HFFc6 (cell line): ENCODE measurements around the gene TARP.
"Not testable (repeated sequence)": the region's sequence is repeated elsewhere in the genome, so short reads cannot be mapped to it uniquely, and the experiment has no call there.

Experiments used
- DNase-seq: peaks from one replicate; pipeline ENCODE4 v3.0.0-alpha.2; 2018
- H3K27ac Mint-ChIP-seq: 2 replicates; pipeline ENCODE4 v1.8.0; 2020; ENCODE audit warnings: mild to moderate bottlenecking, mixed read lengths
- H3K27me3 Mint-ChIP-seq: 2 replicates; pipeline ENCODE4 v1.8.0; 2021; ENCODE audit warnings: mild to moderate bottlenecking, moderate library complexity, mixed read lengths; ENCODE audit not compliant: insufficient read depth
- H3K36me3 Mint-ChIP-seq: 2 replicates; pipeline ENCODE4 v1.8.0; 2021; ENCODE audit warnings: low read depth, mixed read lengths
- H3K4me1 Mint-ChIP-seq: 2 replicates; pipeline ENCODE4 v1.8.0; 2020; ENCODE audit warnings: low read depth, mixed read lengths
- H3K4me3 Mint-ChIP-seq: 2 replicates; pipeline ENCODE4 v1.8.0; 2020; ENCODE audit warnings: mild to moderate bottlenecking, moderate library complexity, mixed read lengths
- H3K9me3 Mint-ChIP-seq: 2 replicates; pipeline ENCODE4 v1.8.0; 2020; ENCODE audit warnings: mild to moderate bottlenecking, mixed read lengths
- TF ChIP-seq, protein P1 (sequence below): fragments of 200-600 bp; sonication (generic); IDR thresholded peaks from 2 replicates; pipeline ENCODE4 v1.5.0; 2021; ENCODE audit warnings: antibody characterized with exemption, mild to moderate bottlenecking

TARP gene

DNA sequence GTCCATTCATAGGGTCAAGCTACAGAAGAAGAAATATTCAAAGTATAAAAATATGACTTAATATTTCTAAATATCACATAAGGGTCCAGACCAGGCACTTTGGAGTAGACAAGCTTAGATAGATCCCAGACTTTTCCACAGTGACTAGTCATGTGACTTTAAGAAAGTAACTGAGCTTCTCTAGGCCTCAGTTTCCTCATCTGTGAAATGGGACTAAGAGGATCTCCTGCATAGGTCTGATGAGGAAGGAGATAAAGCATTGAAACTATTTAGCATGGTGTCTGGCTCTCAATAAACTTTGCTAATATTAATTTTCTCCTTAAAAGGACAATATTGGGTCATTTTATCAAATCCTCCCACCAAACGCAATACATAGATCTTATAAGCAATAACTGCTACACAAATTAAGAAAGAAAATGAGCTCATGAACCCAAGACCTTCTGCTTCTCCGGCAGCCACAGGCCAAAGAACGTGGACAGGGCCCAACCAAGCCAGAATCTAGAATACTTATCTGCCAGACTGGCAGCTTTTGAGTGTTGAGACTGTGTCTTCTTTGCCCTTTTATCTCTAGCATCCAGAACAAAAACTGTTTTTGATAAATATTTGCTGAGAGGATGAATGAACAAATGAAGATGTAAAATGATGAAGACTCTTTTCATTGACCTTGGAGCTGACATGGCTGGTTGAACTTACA lies 1.6 kb upstream of the TARP start:
- Mint-ChIP-seq H3K27me3 (no peaks in the 10 kb centered on the region), H3K36me3 (no peaks in the 10 kb centered on the region), H3K4me3 (no peak overlapping the region), H3K9me3 (no peaks in the 10 kb centered on the region), H3K4me1 (no peaks in the 10 kb centered on the region), H3K27ac (no peak overlapping the region)
- TF ChIP-seq, protein P1, sequence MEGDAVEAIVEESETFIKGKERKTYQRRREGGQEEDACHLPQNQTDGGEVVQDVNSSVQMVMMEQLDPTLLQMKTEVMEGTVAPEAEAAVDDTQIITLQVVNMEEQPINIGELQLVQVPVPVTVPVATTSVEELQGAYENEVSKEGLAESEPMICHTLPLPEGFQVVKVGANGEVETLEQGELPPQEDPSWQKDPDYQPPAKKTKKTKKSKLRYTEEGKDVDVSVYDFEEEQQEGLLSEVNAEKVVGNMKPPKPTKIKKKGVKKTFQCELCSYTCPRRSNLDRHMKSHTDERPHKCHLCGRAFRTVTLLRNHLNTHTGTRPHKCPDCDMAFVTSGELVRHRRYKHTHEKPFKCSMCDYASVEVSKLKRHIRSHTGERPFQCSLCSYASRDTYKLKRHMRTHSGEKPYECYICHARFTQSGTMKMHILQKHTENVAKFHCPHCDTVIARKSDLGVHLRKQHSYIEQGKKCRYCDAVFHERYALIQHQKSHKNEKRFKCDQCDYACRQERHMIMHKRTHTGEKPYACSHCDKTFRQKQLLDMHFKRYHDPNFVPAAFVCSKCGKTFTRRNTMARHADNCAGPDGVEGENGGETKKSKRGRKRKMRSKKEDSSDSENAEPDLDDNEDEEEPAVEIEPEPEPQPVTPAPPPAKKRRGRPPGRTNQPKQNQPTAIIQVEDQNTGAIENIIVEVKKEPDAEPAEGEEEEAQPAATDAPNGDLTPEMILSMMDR: no peak
- no peak for DNase-seq

DNA sequence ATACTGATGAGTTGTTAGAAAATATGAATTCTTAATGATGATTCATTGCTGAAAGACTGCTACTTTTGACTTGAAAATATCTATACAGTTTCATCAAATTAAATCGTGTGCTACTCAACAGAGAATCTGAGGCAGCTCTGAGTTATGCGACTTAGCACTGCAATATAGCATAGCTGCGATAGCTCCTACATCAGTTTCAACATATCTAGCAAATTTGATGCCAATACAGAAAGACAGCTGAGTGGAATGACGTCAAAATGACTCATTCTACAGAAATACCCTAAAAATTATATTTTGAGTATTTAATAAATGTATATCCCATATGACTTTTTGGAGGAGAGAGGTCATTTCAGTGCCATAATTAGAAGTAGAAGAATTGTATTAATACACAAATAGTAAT lies 1.1 kb upstream of the TARP start:
- H3K36me3 Mint-ChIP-seq: no peaks in the 10 kb centered on the region
- TF ChIP-seq, protein P1: no peak
- H3K27ac Mint-ChIP-seq: no peak overlapping the region
- H3K4me1 Mint-ChIP-seq: no peaks in the 10 kb centered on the region
- no peak overlapping the region for H3K4me3 Mint-ChIP-seq
- H3K9me3 Mint-ChIP-seq: no peaks in the 10 kb centered on the region
- no peak for DNase-seq
- no peaks in the 10 kb centered on the region for H3K27me3 Mint-ChIP-seq

- not testable (repeated sequence) for H3K27ac Mint-ChIP-seq, H3K4me1 Mint-ChIP-seq, H3K36me3 Mint-ChIP-seq, H3K9me3 Mint-ChIP-seq, DNase-seq, H3K27me3 Mint-ChIP-seq, H3K4me3 Mint-ChIP-seq
Measured at GRCh38 chr7:38270405-38270804, 3.0 kb downstream of the TARP start.

DNA sequence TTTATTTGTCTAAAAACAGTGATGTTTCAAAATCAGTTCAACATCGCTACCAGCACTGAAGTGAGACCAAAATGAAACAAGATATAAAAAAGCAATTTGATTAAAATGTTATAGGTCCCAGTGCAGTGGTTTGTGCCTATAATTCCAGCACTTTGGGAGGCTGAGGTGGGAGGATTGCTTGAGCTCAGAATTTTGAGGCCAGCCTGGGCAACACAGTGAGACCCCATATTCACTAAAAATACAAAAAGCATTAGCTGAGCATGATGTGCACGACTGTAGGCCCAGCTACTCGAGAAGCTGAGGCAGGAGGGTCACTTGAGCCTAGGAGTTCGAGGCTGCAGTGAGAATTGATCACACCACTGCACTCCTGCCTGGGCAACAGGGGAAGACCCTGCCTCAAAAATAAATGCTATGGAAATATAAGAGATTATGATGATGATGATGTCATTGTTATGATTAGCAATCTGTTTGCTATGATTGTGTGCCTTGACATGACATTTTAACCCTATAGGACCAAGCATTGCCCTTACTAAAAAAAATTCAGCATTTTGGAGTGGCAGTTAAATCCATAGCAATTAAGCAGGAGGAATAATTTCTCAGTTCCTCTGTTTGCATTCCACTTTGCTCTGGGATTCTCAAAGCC lies 3.6 kb downstream of the TARP start:
- not testable (repeated sequence) for H3K4me3 Mint-ChIP-seq, H3K36me3 Mint-ChIP-seq, H3K9me3 Mint-ChIP-seq, DNase-seq, H3K27me3 Mint-ChIP-seq, H3K27ac Mint-ChIP-seq, H3K4me1 Mint-ChIP-seq

- not testable (repeated sequence) for H3K36me3 Mint-ChIP-seq, H3K4me1 Mint-ChIP-seq, H3K27me3 Mint-ChIP-seq, H3K27ac Mint-ChIP-seq, DNase-seq, H3K9me3 Mint-ChIP-seq, H3K4me3 Mint-ChIP-seq
Measured at GRCh38 chr7:38265958-38266357, 7.5 kb downstream of the TARP start.

GRCh38 chr7:38264602-38265001 lies 8.8 kb downstream of the TARP start:
- H3K27me3 Mint-ChIP-seq, H3K36me3 Mint-ChIP-seq, H3K4me1 Mint-ChIP-seq, DNase-seq, H3K27ac Mint-ChIP-seq, H3K9me3 Mint-ChIP-seq, H3K4me3 Mint-ChIP-seq: not testable (repeated sequence)

- H3K27ac Mint-ChIP-seq, H3K9me3 Mint-ChIP-seq, H3K4me1 Mint-ChIP-seq, H3K27me3 Mint-ChIP-seq, DNase-seq, H3K36me3 Mint-ChIP-seq, H3K4me3 Mint-ChIP-seq: not testable (repeated sequence)
Measured at GRCh38 chr7:38263274-38263673, 10.2 kb downstream of the TARP start.

GRCh38 chr7:38262545-38262944 lies 10.9 kb downstream of the TARP start:
- H3K27me3 Mint-ChIP-seq: peaks cover 7% of the 10 kb centered on the region
- DNase-seq: no peak
- no peak overlapping the region for H3K4me3 Mint-ChIP-seq
- no peaks in the 10 kb centered on the region for H3K4me1 Mint-ChIP-seq
- H3K9me3 Mint-ChIP-seq: no peaks in the 10 kb centered on the region
- no peaks in the 10 kb centered on the region for H3K36me3 Mint-ChIP-seq
- TF ChIP-seq, protein P1: no peak
- no peak overlapping the region for H3K27ac Mint-ChIP-seq

DNA sequence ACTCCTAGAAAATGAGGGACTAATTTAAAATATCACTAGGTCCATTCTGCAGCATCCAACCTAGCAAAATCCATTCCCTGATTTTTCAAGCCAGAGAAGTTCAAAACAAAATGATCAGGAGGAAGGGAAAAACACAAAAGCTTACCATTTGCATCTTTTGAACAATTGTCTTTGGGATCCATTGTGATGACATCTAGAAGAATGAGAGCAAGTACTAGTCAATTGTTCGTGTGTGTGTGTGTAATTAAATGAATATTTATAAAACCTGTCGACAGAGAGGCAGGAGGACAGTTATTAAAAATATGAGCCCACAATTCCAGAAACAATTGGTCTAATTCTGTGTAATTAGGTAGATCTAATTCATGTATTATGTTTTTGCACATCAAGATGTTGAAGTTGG lies 11.4 kb downstream of the TARP start:
- not testable (repeated sequence) for H3K4me3 Mint-ChIP-seq, H3K27ac Mint-ChIP-seq, H3K27me3 Mint-ChIP-seq, DNase-seq, H3K36me3 Mint-ChIP-seq, H3K9me3 Mint-ChIP-seq, H3K4me1 Mint-ChIP-seq

DNA sequence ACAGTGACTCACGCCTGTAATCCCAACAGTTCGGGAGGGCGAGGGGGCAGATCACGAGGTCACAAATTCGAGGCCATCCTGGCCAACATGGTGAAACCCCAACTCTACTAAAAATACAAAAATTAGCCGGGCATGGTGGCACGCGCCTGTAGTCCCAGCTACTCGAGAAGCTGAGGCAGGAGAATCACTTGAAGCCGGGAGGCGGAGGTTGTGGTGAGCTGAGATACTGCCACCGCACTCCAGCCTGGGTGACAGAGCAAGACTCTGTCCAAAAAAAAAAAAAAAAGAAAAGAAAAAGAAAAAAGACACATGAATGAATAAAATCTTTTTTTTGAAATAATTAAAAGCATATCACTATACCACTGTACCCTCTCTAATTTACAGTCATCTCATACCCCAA lies 11.8 kb downstream of the TARP start:
- not testable (repeated sequence) for H3K9me3 Mint-ChIP-seq, DNase-seq, H3K27ac Mint-ChIP-seq, H3K4me3 Mint-ChIP-seq, H3K27me3 Mint-ChIP-seq, H3K36me3 Mint-ChIP-seq, H3K4me1 Mint-ChIP-seq

DNA sequence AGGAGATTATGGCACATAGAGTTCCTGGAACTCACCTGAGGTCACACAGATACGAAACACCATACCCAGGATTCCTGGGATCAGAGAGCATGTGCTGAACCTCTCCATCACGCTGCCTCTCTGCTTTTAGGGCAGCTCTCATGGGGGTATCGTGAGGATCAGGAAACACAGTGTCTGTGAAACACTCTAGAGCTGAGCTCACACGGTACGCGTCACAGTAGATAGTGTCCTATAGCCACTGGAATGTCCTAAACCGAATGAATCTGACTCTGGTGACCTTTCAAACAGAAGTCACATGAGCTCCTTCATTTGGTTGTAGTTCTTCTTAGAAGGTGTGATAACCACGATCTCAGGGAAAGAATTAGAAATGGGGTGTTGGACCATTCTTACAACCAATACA lies 14.3 kb downstream of the TARP start:
- not testable (repeated sequence) for DNase-seq, H3K36me3 Mint-ChIP-seq, H3K27ac Mint-ChIP-seq, H3K27me3 Mint-ChIP-seq, H3K9me3 Mint-ChIP-seq, H3K4me1 Mint-ChIP-seq, H3K4me3 Mint-ChIP-seq
